Trophoblast cell (in vitro differentiated cells and primary cell): Measurements from ENCODE around the gene ANKS6.

ENCODE experiments used
- DNase-seq, 2 donors: peaks; one replicate each; pipeline ENCODE4 v3.0.0-alpha.2; 2016
- H2AFZ ChIP-seq: 2 replicates; pipeline ENCODE4 v1.6.1; 2013; ENCODE audit warnings: low read length, moderate library complexity, mild to moderate bottlenecking; ENCODE audit not compliant: insufficient read depth, poor library complexity
- H2AK5ac ChIP-seq: 2 replicates; pipeline ENCODE4 v1.6.1; 2013; ENCODE audit warnings: mild to moderate bottlenecking, low read length
- H2BK120ac ChIP-seq: 2 replicates; pipeline ENCODE4 v1.6.1; 2013; ENCODE audit warnings: low read length, mild to moderate bottlenecking, moderate library complexity; ENCODE audit not compliant: insufficient read depth, poor library complexity
- H2BK12ac ChIP-seq: 2 replicates; pipeline ENCODE4 v1.6.1; 2013; ENCODE audit warnings: mild to moderate bottlenecking, low read length, moderate library complexity
- H2BK5ac ChIP-seq: 2 replicates; pipeline ENCODE4 v1.6.1; 2013; ENCODE audit warnings: low read length, low read depth, moderate library complexity, mild to moderate bottlenecking; ENCODE audit not compliant: poor library complexity
- H3K14ac ChIP-seq: 2 replicates; pipeline ENCODE4 v1.6.1; 2013; ENCODE audit warnings: mild to moderate bottlenecking, low read length
- H3K18ac ChIP-seq: 2 replicates; pipeline ENCODE4 v1.6.1; 2013; ENCODE audit warnings: mild to moderate bottlenecking, low read length
- H3K23ac ChIP-seq: 2 replicates; pipeline ENCODE4 v1.6.1; 2013; ENCODE audit warnings: low read length
- H3K27ac ChIP-seq: 2 replicates; pipeline ENCODE4 v1.5.1; 2013; ENCODE audit warnings: low read depth, mild to moderate bottlenecking, inconsistent platforms, low read length, moderate library complexity
- H3K27me3 ChIP-seq: 2 replicates; pipeline ENCODE4 v1.6.1; 2013; ENCODE audit warnings: inconsistent platforms, mild to moderate bottlenecking, low read length, moderate library complexity; ENCODE audit not compliant: insufficient read depth
- H3K36me3 ChIP-seq, 2 experiments: 1 replicate in 1 of 2; 2 replicates in 1 of 2; pipeline ENCODE4 v1.6.1; 2013; ENCODE audit warnings: low read length in 2 of 2, mild to moderate bottlenecking in 2 of 2, moderate library complexity in 1 of 2; ENCODE audit not compliant: insufficient read depth in 2 of 2, control insufficient read depth in 1 of 2
- H3K4ac ChIP-seq: 2 replicates; pipeline ENCODE4 v1.6.1; 2013; ENCODE audit warnings: low read depth, mild to moderate bottlenecking, low read length, moderate library complexity
- H3K4me1 ChIP-seq, 2 experiments: 1 replicate in 1 of 2; 2 replicates in 1 of 2; pipeline ENCODE4 v1.6.1; 2013; ENCODE audit warnings: low read length in 2 of 2, mild to moderate bottlenecking in 2 of 2, moderate library complexity in 1 of 2; ENCODE audit not compliant: insufficient read depth in 2 of 2, control insufficient read depth in 1 of 2
- H3K4me2 ChIP-seq: 2 replicates; pipeline ENCODE4 v1.6.1; 2013; ENCODE audit warnings: inconsistent platforms, mild to moderate bottlenecking, low read length, moderate library complexity
- H3K4me3 ChIP-seq: 2 replicates; pipeline ENCODE4 v1.5.1; 2013; ENCODE audit warnings: mild to moderate bottlenecking, low read depth, low read length, inconsistent platforms
- H3K79me1 ChIP-seq: one replicate; pipeline ENCODE4 v1.6.1; 2013; ENCODE audit warnings: low read length
- H3K79me2 ChIP-seq: 2 replicates; pipeline ENCODE4 v1.6.1; 2013; ENCODE audit warnings: low read length, mild to moderate bottlenecking; ENCODE audit not compliant: control insufficient read depth, insufficient read depth, poor library complexity
- H3K9ac ChIP-seq: 2 replicates; pipeline ENCODE4 v1.6.1; 2013; ENCODE audit warnings: mild to moderate bottlenecking, low read length
- H3K9me3 ChIP-seq: 2 replicates; pipeline ENCODE4 v1.6.1; 2013; ENCODE audit warnings: low read depth, mild to moderate bottlenecking, control low read depth, inconsistent platforms, low read length; ENCODE audit not compliant: insufficient read depth
- H4K12ac ChIP-seq: 2 replicates; pipeline ENCODE4 v1.6.1; 2013; ENCODE audit warnings: low read depth, mild to moderate bottlenecking, low read length, moderate library complexity
- H4K8ac ChIP-seq: 2 replicates; pipeline ENCODE4 v1.6.1; 2013; ENCODE audit warnings: low read depth, mild to moderate bottlenecking, low read length, moderate library complexity
- H4K91ac ChIP-seq: one replicate; pipeline ENCODE4 v1.6.1; 2013; ENCODE audit warnings: low read depth, mild to moderate bottlenecking, low read length, moderate library complexity
- WGBS: extraction: QIAGEN DNeasy Blood & Tissue Kit; methylation state at CpG from one replicate; pipeline ENCODE4 v1.1.7; 2013; ENCODE audit warnings: missing lambda C conversion rate; ENCODE audit not compliant: insufficient read length, insufficient coverage; ENCODE audit errors: extremely low coverage; 5-methylcytosine and 5-hydroxymethylcytosine counted together

Gene ANKS6

GRCh38 chr9:98721643-98722042 lies 74.7 kb downstream of the ANKS6 start:
- Histone ChIP-seq H3K79me1 (no peaks in the 10 kb centered on the region), H4K12ac (no peak overlapping the region), H3K14ac (no peak overlapping the region), H2AK5ac (no peak overlapping the region), H3K36me3 (no peaks in the 10 kb centered on the region), H3K4ac (no peak overlapping the region), H3K4me2 (no peak overlapping the region), H2AFZ (no peak overlapping the region), H3K18ac (no peak overlapping the region), H4K8ac (no peak overlapping the region), H3K27ac (no peak overlapping the region), H3K9me3 (peaks cover 2% of the 10 kb centered on the region), H2BK120ac (no peak overlapping the region), H2BK12ac (no peak overlapping the region), H3K4me1 (no peaks in the 10 kb centered on the region), H3K23ac (no peak overlapping the region), H3K27me3 (no peaks in the 10 kb centered on the region), H3K4me3 (no peak overlapping the region), H3K9ac (no peak overlapping the region), H3K79me2 (no peaks in the 10 kb centered on the region), H4K91ac (no peak overlapping the region), H2BK5ac (no peak overlapping the region)
- DNase-seq = no peak
- no CpG with 5 or more reads among the region's 2 CpGs for WGBS

- Histone ChIP-seq H3K4me3 (no peak overlapping the region), H2BK5ac (no peak overlapping the region), H3K36me3 (no peaks in the 10 kb centered on the region), H4K91ac (no peak overlapping the region), H3K27ac (no peak overlapping the region), H3K4me1 (no peaks in the 10 kb centered on the region), H3K9ac (no peak overlapping the region), H3K4me2 (no peak overlapping the region), H2BK120ac (no peak overlapping the region), H3K4ac (no peak overlapping the region), H2AFZ (no peak overlapping the region), H3K23ac (no peak overlapping the region), H2BK12ac (no peak overlapping the region), H3K14ac (no peak overlapping the region), H3K9me3 (peaks cover 2% of the 10 kb centered on the region), H3K27me3 (no peaks in the 10 kb centered on the region), H4K8ac (no peak overlapping the region), H3K79me2 (no peaks in the 10 kb centered on the region), H3K18ac (no peak overlapping the region), H4K12ac (no peak overlapping the region), H2AK5ac (no peak overlapping the region), H3K79me1 (no peaks in the 10 kb centered on the region)
- no peak for DNase-seq
- no CpG with 5 or more reads among the region's 4 CpGs for WGBS
Observed at GRCh38 chr9:98720402-98720801, 76.0 kb downstream of the ANKS6 start.

- no CpG with 5 or more reads among the region's 2 CpGs for WGBS
Observed at GRCh38 chr9:98719055-98719454, 77.3 kb downstream of the ANKS6 start.

GRCh38 chr9:98714833-98715232 lies 81.5 kb downstream of the ANKS6 start:
- Histone ChIP-seq H3K4ac (no peak overlapping the region), H2AFZ (no peak overlapping the region), H3K79me1 (no peaks in the 10 kb centered on the region), H4K91ac (no peak overlapping the region), H3K36me3 (no peaks in the 10 kb centered on the region), H3K4me2 (no peak overlapping the region), H2BK5ac (no peak overlapping the region), H4K12ac (no peak overlapping the region), H3K27me3 (peaks cover 5% of the 10 kb centered on the region), H3K9me3 (peaks cover 2% of the 10 kb centered on the region), H3K27ac (no peak overlapping the region), H2BK12ac (no peak overlapping the region), H2AK5ac (no peak overlapping the region), H3K9ac (no peak overlapping the region), H3K18ac (no peak overlapping the region), H3K79me2 (no peaks in the 10 kb centered on the region), H3K4me1 (no peaks in the 10 kb centered on the region), H3K14ac (no peak overlapping the region), H3K4me3 (no peak overlapping the region), H2BK120ac (no peak overlapping the region), H4K8ac (no peak overlapping the region), H3K23ac (no peak overlapping the region)
- no peak for DNase-seq
- no CpG with 5 or more reads among the region's 1 CpG for WGBS

More at GRCh38 chr9:98719055-98719454, 77.3 kb downstream of the ANKS6 start:
- Histone ChIP-seq H4K12ac (no peak overlapping the region), H3K9me3 (peaks cover 2% of the 10 kb centered on the region), H2AK5ac (no peak overlapping the region), H3K18ac (no peak overlapping the region), H3K79me2 (no peaks in the 10 kb centered on the region), H2BK120ac (no peak overlapping the region), H3K27me3 (no peaks in the 10 kb centered on the region), H3K4me2 (no peak overlapping the region), H4K8ac (no peak overlapping the region), H3K36me3 (no peaks in the 10 kb centered on the region), H3K27ac (no peak overlapping the region), H3K79me1 (no peaks in the 10 kb centered on the region), H3K14ac (no peak overlapping the region), H3K4me1 (no peaks in the 10 kb centered on the region), H2BK5ac (no peak overlapping the region), H3K4ac (no peak overlapping the region), H3K9ac (no peak overlapping the region), H3K4me3 (no peak overlapping the region), H2BK12ac (no peak overlapping the region), H2AFZ (no peak overlapping the region), H4K91ac (no peak overlapping the region), H3K23ac (no peak overlapping the region)
- DNase-seq = no peak
